H1 (cell line): ENCODE results near the gene COL27A1. TPM values are rescaled to one million over a fixed set of nuclear protein-coding genes. Genes with fewer than 3 reads are reported as not detected.

ENCODE experiments used
- CTCF ChIA-PET: fragments of 300-600 bp; sonication (Branson Sonifier 250); formaldehyde crosslinking; loops from one replicate; lab custom pipeline; 2021; ENCODE audit not compliant: partially characterized antibody; lab: Charles Lee
- POLR2A ChIA-PET: fragments of 300-600 bp; sonication (Branson Sonifier 250); formaldehyde crosslinking; loops from one replicate; lab custom pipeline; 2021; ENCODE audit warnings: inconsistent platforms; ENCODE audit not compliant: partially characterized antibody; lab: Charles Lee
- DNase-seq, 2 experiments: peaks; one replicate each; pipeline versions ENCODE4 v3.0.0 to v3.0.0-alpha.2; 2010 to 2022; ENCODE audit warnings: low spot score in 2 of 2, low read depth in 1 of 2, mixed read lengths in 1 of 2
- FAIRE-seq: peaks from 2 replicates; lab custom pipeline; 2011; peaks lifted over from hg19 to GRCh38; lab: Jason Lieb, UNC
- H2AFZ ChIP-seq: 2 replicates; pipeline ENCODE4 v1.8.1; 2012; ENCODE audit warnings: low read length, inconsistent platforms
- H2AK5ac ChIP-seq: 2 replicates; pipeline ENCODE4 v1.6.1; 2013; ENCODE audit warnings: low read depth, low read length
- H2BK120ac ChIP-seq: replicated peaks from 2 replicates; pipeline ENCODE3; 2013; ENCODE audit warnings: low read depth, low read length, inconsistent platforms
- H2BK12ac ChIP-seq: 2 replicates; pipeline ENCODE4 v1.6.1; 2013; ENCODE audit warnings: low read depth, low read length
- H2BK15ac ChIP-seq: 2 replicates; pipeline ENCODE4 v1.6.1; 2013; ENCODE audit warnings: low read length
- H2BK20ac ChIP-seq: 2 replicates; pipeline ENCODE4 v1.6.1; 2013; ENCODE audit warnings: low read length
- H2BK5ac ChIP-seq: 2 replicates; pipeline ENCODE4 v1.6.1; 2013; ENCODE audit warnings: low read depth, low read length
- H3K14ac ChIP-seq: 2 replicates; pipeline ENCODE4 v1.6.1; 2013; ENCODE audit warnings: inconsistent platforms; ENCODE audit not compliant: insufficient read length
- H3K18ac ChIP-seq: 2 replicates; pipeline ENCODE4 v1.6.1; 2013; ENCODE audit warnings: low read length; ENCODE audit errors: extremely low read depth
- H3K23ac ChIP-seq: 2 replicates; pipeline ENCODE4 v1.6.1; 2013; ENCODE audit warnings: inconsistent platforms; ENCODE audit not compliant: insufficient read length
- H3K23me2 ChIP-seq: 2 replicates; pipeline ENCODE4 v1.6.1; 2013; ENCODE audit warnings: low read depth, low read length
- H3K27ac ChIP-seq: 2 replicates; pipeline ENCODE4 v1.6.1; 2011; ENCODE audit warnings: low read depth, low read length, inconsistent platforms
- H3K27me3 ChIP-seq, 4 experiments: replicated peaks in 1 of 4; 1 replicate in 1 of 4; 2 replicates in 3 of 4; pipeline versions ENCODE4 v1.6.1 to v1.8.1; 2011 to 2013; ENCODE audit warnings: low read length in 3 of 4, mild to moderate bottlenecking in 3 of 4, inconsistent platforms in 2 of 4, mixed read lengths in 2 of 4, moderate library complexity in 1 of 4; ENCODE audit not compliant: control insufficient read depth in 3 of 4, insufficient read depth in 3 of 4; ENCODE audit errors: extremely low read depth in 1 of 4
- H3K36me3 ChIP-seq, 4 experiments: 2 replicates each; pipeline versions ENCODE4 v1.6.1 to v1.8.1; 2011 to 2013; ENCODE audit warnings: mild to moderate bottlenecking in 4 of 4, low read length in 3 of 4, moderate library complexity in 2 of 4, control low read depth in 1 of 4, inconsistent platforms in 1 of 4; ENCODE audit not compliant: insufficient read depth in 4 of 4, control insufficient read depth in 2 of 4
- H3K4ac ChIP-seq: replicated peaks from 2 replicates; pipeline ENCODE3; 2013; ENCODE audit warnings: low read length, low read depth, mixed read lengths, inconsistent platforms; ENCODE audit not compliant: insufficient read length
- H3K4me1 ChIP-seq, 4 experiments: replicated peaks in 1 of 4; 1 replicate in 1 of 4; 2 replicates in 3 of 4; pipeline versions ENCODE4 v1.6.1 to v1.8.1; 2011 to 2013; ENCODE audit warnings: low read length in 3 of 4, inconsistent platforms in 2 of 4, mixed read lengths in 1 of 4; ENCODE audit not compliant: insufficient read depth in 4 of 4, control insufficient read depth in 3 of 4
- H3K4me2 ChIP-seq, 2 experiments: 2 replicates each; pipeline versions ENCODE4 v1.6.1 to v1.8.1; 2011 to 2013; ENCODE audit warnings: low read depth in 2 of 2, low read length in 2 of 2, control low read depth in 1 of 2, inconsistent platforms in 1 of 2, mild to moderate bottlenecking in 1 of 2; ENCODE audit not compliant: insufficient read depth in 1 of 2
- H3K4me3 ChIP-seq, 4 experiments: fragments of 200-600, 300-600 bp in 1 of 4; sonication (generic), shearing (Covaris generic), sonication (Bioruptor Twin) in 1 of 4; 2 replicates each; pipeline versions ENCODE4 v1.5.1 to v1.8.1; 2011 to 2016; ENCODE audit warnings: low read length in 4 of 4, low read depth in 3 of 4, control low read depth in 2 of 4, inconsistent platforms in 2 of 4, mild to moderate bottlenecking in 2 of 4, mixed read lengths in 1 of 4, moderate library complexity in 1 of 4; ENCODE audit not compliant: insufficient read depth in 2 of 4; ENCODE audit errors: extremely low read depth in 1 of 4
- H3K56ac ChIP-seq: replicated peaks from 2 replicates; pipeline ENCODE3; 2013; ENCODE audit warnings: low read depth, mild to moderate bottlenecking, mixed read lengths, low read length, inconsistent platforms; ENCODE audit not compliant: insufficient read length
- H3K79me1 ChIP-seq: 2 replicates; pipeline ENCODE4 v1.6.1; 2013; ENCODE audit warnings: low read depth, low read length, control low read depth
- H3K79me2 ChIP-seq, 2 experiments: 2 replicates each; pipeline versions ENCODE4 v1.6.1 to v1.8.1; 2012 to 2013; ENCODE audit warnings: low read length in 2 of 2, mild to moderate bottlenecking in 2 of 2, inconsistent platforms in 1 of 2; ENCODE audit not compliant: insufficient read depth in 2 of 2, control insufficient read depth in 1 of 2
- H3K9ac ChIP-seq, 4 experiments: replicated peaks in 1 of 4; 1 replicate in 1 of 4; 2 replicates in 3 of 4; pipeline versions ENCODE4 v1.6.1 to v1.8.1; 2011 to 2013; ENCODE audit warnings: low read depth in 3 of 4, low read length in 3 of 4, control low read depth in 2 of 4, mild to moderate bottlenecking in 2 of 4, moderate library complexity in 2 of 4, inconsistent platforms in 1 of 4; ENCODE audit errors: extremely low read depth in 1 of 4
- H3K9me3 ChIP-seq, 2 experiments: 2 replicates each; pipeline versions ENCODE4 v1.6.1 to v1.8.1; 2012 to 2013; ENCODE audit warnings: mild to moderate bottlenecking in 2 of 2, moderate library complexity in 2 of 2, control low read depth in 1 of 2, inconsistent platforms in 1 of 2, low read depth in 1 of 2, low read length in 1 of 2, mixed read lengths in 1 of 2; ENCODE audit not compliant: insufficient read depth in 2 of 2
- H4K20me1 ChIP-seq, 2 experiments: replicated peaks in 1 of 2; 2 replicates each; pipeline versions ENCODE3 to v1.8.1; 2011 to 2013; ENCODE audit warnings: inconsistent platforms in 2 of 2, low read length in 2 of 2, mild to moderate bottlenecking in 1 of 2; ENCODE audit not compliant: insufficient read depth in 2 of 2, control insufficient read depth in 1 of 2
- H4K5ac ChIP-seq: 2 replicates; pipeline ENCODE4 v1.6.1; 2013; ENCODE audit warnings: low read length, low read depth, mixed read lengths, inconsistent platforms; ENCODE audit not compliant: insufficient read length
- H4K8ac ChIP-seq: 2 replicates; pipeline ENCODE4 v1.8.0; 2013; ENCODE audit warnings: mild to moderate bottlenecking, moderate library complexity, low read length, inconsistent platforms; ENCODE audit not compliant: insufficient read depth; ENCODE audit errors: extremely low read depth
- H4K91ac ChIP-seq: replicated peaks from 2 replicates; pipeline ENCODE3; 2013; ENCODE audit warnings: low read length, mixed read lengths, inconsistent platforms; ENCODE audit not compliant: insufficient read length
- ATF2 ChIP-seq: IDR thresholded peaks from 2 replicates; pipeline ENCODE4 v1.6.1; 2012; ENCODE audit warnings: low read length, inconsistent platforms
- BRCA1 ChIP-seq: IDR thresholded peaks from 2 replicates; pipeline ENCODE4 v1.6.1; 2012; ENCODE audit warnings: low read depth, low read length, improper control_type of control experiment
- CBX8 ChIP-seq: fragments of 300-800, 300-1000 bp; sonication (generic); IDR thresholded peaks from 2 replicates; pipeline ENCODE4 v1.7.1; 2016; ENCODE audit warnings: low read depth, low read length, borderline replicate concordance
- CTCF ChIP-seq, 3 experiments: IDR thresholded peaks; 1 replicate in 2 of 3; 2 replicates in 1 of 3; pipeline versions ENCODE4 v1.5.1 to v1.6.1; 2011; ENCODE audit warnings: low read length in 3 of 3, mild to moderate bottlenecking in 3 of 3, inconsistent platforms in 2 of 3, low read depth in 1 of 3, moderate library complexity in 1 of 3; ENCODE audit not compliant: insufficient read depth in 1 of 3; ENCODE audit errors: control extremely low read depth in 1 of 3
- FOSL1 ChIP-seq: IDR thresholded peaks from 2 replicates; pipeline ENCODE4 v1.6.1; 2011; ENCODE audit warnings: mild to moderate bottlenecking, low read depth, low read length, moderate library complexity; ENCODE audit not compliant: insufficient read depth
- SIN3A ChIP-seq, 2 experiments: IDR thresholded peaks in 1 of 2; conservative IDR thresholded peaks in 1 of 2; 2 replicates each; pipeline ENCODE4 v1.6.1; 2011 to 2012; ENCODE audit warnings: low read length in 2 of 2, improper control_type of control experiment in 1 of 2, low read depth in 1 of 2, mild to moderate bottlenecking in 1 of 2
- SP2 ChIP-seq: IDR thresholded peaks from 2 replicates; pipeline ENCODE4 v1.6.1; 2012; ENCODE audit warnings: mild to moderate bottlenecking, low read length, inconsistent platforms
- SUZ12 ChIP-seq: fragments of 200-600 bp; sonication (generic); IDR thresholded peaks from 2 replicates; pipeline ENCODE4 v1.6.1; 2012; ENCODE audit warnings: mild to moderate bottlenecking, inconsistent platforms, low read length, moderate library complexity, mixed read lengths
- TAF1 ChIP-seq: IDR thresholded peaks from 2 replicates; pipeline ENCODE4 v1.6.1; 2011; ENCODE audit warnings: mild to moderate bottlenecking, low read depth, low read length
- YY1 ChIP-seq: IDR thresholded peaks from 2 replicates; pipeline ENCODE4 v1.6.1; 2011; ENCODE audit warnings: low read depth, mild to moderate bottlenecking, low read length
- WGBS, 2 experiments: shearing (Covaris generic) in 1 of 2; methylation state at CpG; one replicate each; pipeline versions ENCODE4 v1.1.6 to v1.1.7; 2013 to 2015; ENCODE audit warnings: low lambda C conversion rate in 2 of 2, mixed read lengths in 2 of 2, inconsistent platforms in 1 of 2, low coverage in 1 of 2, missing lambda C conversion rate in 1 of 2; ENCODE audit not compliant: insufficient replicate concordance in 2 of 2, insufficient coverage in 1 of 2, insufficient read length in 1 of 2; ENCODE audit errors: extremely low coverage in 1 of 2, missing lambda C conversion rate in 1 of 2; 5-methylcytosine and 5-hydroxymethylcytosine counted together
- polyA plus RNA-seq, 7 experiments: library from polyadenylated mRNA; depleted of rRNA in 3 of 7; stranded (reverse) in 5 of 7; unstranded in 2 of 7; fragments of >200 nt in 5 of 7; fragments of 200-250 nt in 2 of 7; gene quantifications; 1 replicate in 5 of 7; 2 replicates in 1 of 7; 4 replicates in 1 of 7; pipeline versions ENCODE4 v1.2.1 to v1.2.3, GENCODE V29; 2011 to 2013; ENCODE audit warnings: missing spikeins in 2 of 7, mixed read lengths in 2 of 7
- total RNA-seq: library from RNA; stranded (reverse); fragmentation: NEBNext Ultra II Directional; extraction: Animal tissue kit (Norgen Biotek cat#: 25700); gene quantifications from 2 replicates; pipeline ENCODE4 v1.2.1, GENCODE V29; 2021

COL27A1 gene
- total and polyA plus RNA-seq, 2 of the 8 experiments (the other 6 are each of a cell fraction or from before 2014, with no cell fraction given), result 15.1 to 22.8 TPM

- H3K23ac ChIP-seq, result no peak overlapping the region
- H2BK20ac ChIP-seq, result no peak overlapping the region
- no peak for DNase-seq
- CTCF ChIA-PET, result interaction anchor here (0.8 to 3.1 kb wide), 4 partner anchors 11 to 174 kb away, joined by 3 to 18 read pairs (median 6); no protein-coding TSS in a partner anchor
- H2BK120ac ChIP-seq, result no peak overlapping the region
- peaks cover 1 to 6% of the 10 kb centered on the region in 2 experiments for H4K20me1 ChIP-seq
- H3K9ac ChIP-seq, result no peak overlapping the region
- 90% methylated on average over 10 of the region's 10 CpGs; no CpG with 5 or more reads in 1 of the 2 experiments for WGBS, 2 experiments
- no peak overlapping the region for H2BK15ac ChIP-seq
- no peak overlapping the region for H3K4ac ChIP-seq
- H3K79me2 ChIP-seq, result no peaks in the 10 kb centered on the region
- H3K4me1 ChIP-seq, result peaks cover 0 to 10% (median 1%) of the 10 kb centered on the region in 4 experiments; a peak in 3 of 7 replicates
- H3K4me2 ChIP-seq, result no peak overlapping the region
- H3K18ac ChIP-seq, result no peak overlapping the region
- H3K27me3 ChIP-seq, result no peaks in the 10 kb centered on the region
- no peak for FAIRE-seq
- no peak overlapping the region for H2AFZ ChIP-seq
- H3K79me1 ChIP-seq, result no peaks in the 10 kb centered on the region
- no peaks in the 10 kb centered on the region for H3K9me3 ChIP-seq
- no peak overlapping the region for H2BK12ac ChIP-seq
- no peak overlapping the region for H3K56ac ChIP-seq
- POLR2A ChIA-PET, result no interaction called here
- no peak overlapping the region for H3K14ac ChIP-seq
- no peak overlapping the region for H2BK5ac ChIP-seq
- H4K5ac ChIP-seq, result no peak overlapping the region
- H4K8ac ChIP-seq, result no peak overlapping the region
- peaks cover 0 to 4% (median 0%) of the 10 kb centered on the region in 4 experiments; a peak in 1 of 8 replicates for H3K36me3 ChIP-seq
- H4K91ac ChIP-seq, result no peak overlapping the region
- H3K27ac ChIP-seq, result no peak overlapping the region
- peaks cover 6% of the 10 kb centered on the region; the same call in 1 of the 2 replicates for H3K23me2 ChIP-seq
- no peak overlapping the region for H2AK5ac ChIP-seq
- no peak overlapping the region for H3K4me3 ChIP-seq
- TF ChIP-seq SIN3A (conservative IDR thresholded peaks at IDR 0.05 in 1 of 2, IDR thresholded peaks at IDR 0.05 in 1 of 2; ENCODE audit: low read depth in 1 of 2, low read length in 2 of 2) (no peak), ATF2 (no peak), FOSL1 (no peak), SUZ12 (no peak), SP2 (no peak), TAF1 (no peak), CBX8 (no peak), BRCA1 (no peak), YY1 (no peak), CTCF (IDR thresholded peaks at IDR 0.05; ENCODE audit: control extremely low read depth in 1 of 3, insufficient read depth in 1 of 3, low read depth in 1 of 3, low read length in 3 of 3) (no peak)
These were observed 126.8 kb downstream of the COL27A1 start for GRCh38 chr9:114282104-114282485.
